Vagina (tissue), 2 donors: ENCODE measurements around the gene PRRT4.

Experiments used
- CTCF ChIP-seq, 3 experiments: fragments of 450-650 bp in 2 of 3; fragments of 200-600 bp in 1 of 3; sonication (generic) in 1 of 3; IDR thresholded peaks; one replicate each; pipeline ENCODE4 v1.5.1; 2017 to 2019; ENCODE audit warnings: antibody characterized with exemption in 3 of 3, mild to moderate bottlenecking in 2 of 3, moderate library complexity in 2 of 3
- POLR2A ChIP-seq, 2 donors: fragments of 450-650 bp; IDR thresholded peaks; one replicate each; pipeline ENCODE4 v1.6.1; 2017; ENCODE audit warnings: antibody characterized with exemption in 2 of 2, mild to moderate bottlenecking in 2 of 2, moderate library complexity in 2 of 2

- no peak for TF ChIP-seq CTCF (IDR thresholded peaks at IDR 0.05)
- no peak for TF ChIP-seq POLR2A (IDR thresholded peaks at IDR 0.05)
Measured at GRCh38 chr7:128357217-128357613, 4.3 kb downstream of the PRRT4 start.
